Type B pancreatic cell (in vitro differentiated cells): ENCODE results near the gene CCSER2. TPM values are rescaled to one million over a fixed set of nuclear protein-coding genes. Genes with fewer than 3 reads are reported as not detected.

Experiments used
- DNase-seq: peaks from one replicate; pipeline ENCODE4 v3.0.0; 2021; ENCODE audit warnings: mixed read lengths; ENCODE audit not compliant: unreplicated experiment; ENCODE audit errors: extremely low spot score
- H3K27ac Mint-ChIP-seq: 2 replicates; pipeline ENCODE4 v1.8.0; 2021; ENCODE audit warnings: mild to moderate bottlenecking, mixed read lengths
- H3K27me3 Mint-ChIP-seq: 2 replicates; pipeline ENCODE4 v1.8.0; 2021; ENCODE audit warnings: mixed read lengths
- H3K36me3 Mint-ChIP-seq: 2 replicates; pipeline ENCODE4 v1.8.0; 2021; ENCODE audit warnings: mixed read lengths
- H3K4me1 Mint-ChIP-seq: one replicate; pipeline ENCODE4 v1.8.0; 2021; ENCODE audit warnings: mixed read lengths; ENCODE audit not compliant: unreplicated experiment
- H3K4me3 Mint-ChIP-seq: 2 replicates; pipeline ENCODE4 v1.8.0; 2021; ENCODE audit warnings: mild to moderate bottlenecking, mixed read lengths
- H3K9me3 Mint-ChIP-seq: 2 replicates; pipeline ENCODE4 v1.8.0; 2021; ENCODE audit warnings: mixed read lengths
- total RNA-seq: library from RNA; stranded (reverse); gene quantifications from 2 replicates; pipeline ENCODE4 v1.2.1, GENCODE V29; 2021; ENCODE audit warnings: low replicate concordance
- TF ChIP-seq, protein P1 (sequence below): fragments of 200-600 bp; sonication (generic); conservative IDR thresholded peaks from 2 replicates; pipeline ENCODE4 v1.5.0; 2021; ENCODE audit warnings: antibody characterized with exemption, mild to moderate bottlenecking

Gene CCSER2
- total RNA-seq, 1 donor from 2014 or later, result 43.9 TPM

DNA sequence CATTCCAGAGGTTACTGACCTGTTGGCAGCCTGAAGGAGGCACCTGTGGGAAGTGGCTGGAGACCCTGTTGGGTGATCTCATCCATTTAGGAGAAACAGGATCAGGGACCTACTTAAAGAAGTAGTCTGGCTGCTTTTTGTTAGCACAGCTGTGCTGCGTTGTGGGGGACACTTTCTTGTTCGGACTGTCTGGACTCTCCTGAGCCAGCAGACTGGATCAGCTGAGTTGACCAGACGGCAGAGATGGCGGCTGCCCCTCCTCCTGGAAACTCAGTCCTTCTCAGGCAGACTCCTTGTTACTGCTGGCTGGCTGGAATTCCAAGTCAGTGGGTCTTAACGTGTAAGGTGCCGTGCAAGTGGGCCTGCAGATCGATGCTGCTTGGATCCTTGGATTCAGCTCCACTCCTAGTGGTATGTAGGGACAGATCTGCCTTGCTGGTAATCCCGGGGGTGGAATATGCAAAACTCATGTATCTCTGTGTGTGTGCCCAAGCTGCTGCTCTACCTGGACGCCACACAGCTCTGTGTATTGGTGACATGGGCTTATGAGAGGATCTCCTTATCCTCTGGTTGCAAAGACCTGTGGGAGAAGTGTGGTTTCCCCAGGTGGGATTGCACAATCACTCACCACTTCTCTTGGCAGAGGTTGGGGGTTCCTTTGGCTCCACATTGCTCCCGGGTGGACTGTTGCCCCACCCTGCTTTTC lies 87.3 kb downstream of the CCSER2 start:
- peaks cover 6% of the 10 kb centered on the region for H3K4me1 Mint-ChIP-seq
- no peaks in the 10 kb centered on the region for H3K27me3 Mint-ChIP-seq
- peaks cover 40% of the 10 kb centered on the region for H3K9me3 Mint-ChIP-seq
- H3K36me3 Mint-ChIP-seq, result peaks cover 54% of the 10 kb centered on the region
- TF ChIP-seq, protein P1, sequence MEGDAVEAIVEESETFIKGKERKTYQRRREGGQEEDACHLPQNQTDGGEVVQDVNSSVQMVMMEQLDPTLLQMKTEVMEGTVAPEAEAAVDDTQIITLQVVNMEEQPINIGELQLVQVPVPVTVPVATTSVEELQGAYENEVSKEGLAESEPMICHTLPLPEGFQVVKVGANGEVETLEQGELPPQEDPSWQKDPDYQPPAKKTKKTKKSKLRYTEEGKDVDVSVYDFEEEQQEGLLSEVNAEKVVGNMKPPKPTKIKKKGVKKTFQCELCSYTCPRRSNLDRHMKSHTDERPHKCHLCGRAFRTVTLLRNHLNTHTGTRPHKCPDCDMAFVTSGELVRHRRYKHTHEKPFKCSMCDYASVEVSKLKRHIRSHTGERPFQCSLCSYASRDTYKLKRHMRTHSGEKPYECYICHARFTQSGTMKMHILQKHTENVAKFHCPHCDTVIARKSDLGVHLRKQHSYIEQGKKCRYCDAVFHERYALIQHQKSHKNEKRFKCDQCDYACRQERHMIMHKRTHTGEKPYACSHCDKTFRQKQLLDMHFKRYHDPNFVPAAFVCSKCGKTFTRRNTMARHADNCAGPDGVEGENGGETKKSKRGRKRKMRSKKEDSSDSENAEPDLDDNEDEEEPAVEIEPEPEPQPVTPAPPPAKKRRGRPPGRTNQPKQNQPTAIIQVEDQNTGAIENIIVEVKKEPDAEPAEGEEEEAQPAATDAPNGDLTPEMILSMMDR, result no peak
- H3K4me3 Mint-ChIP-seq, result no peak overlapping the region
- no peak overlapping the region for H3K27ac Mint-ChIP-seq
- DNase-seq, result no peak

DNA sequence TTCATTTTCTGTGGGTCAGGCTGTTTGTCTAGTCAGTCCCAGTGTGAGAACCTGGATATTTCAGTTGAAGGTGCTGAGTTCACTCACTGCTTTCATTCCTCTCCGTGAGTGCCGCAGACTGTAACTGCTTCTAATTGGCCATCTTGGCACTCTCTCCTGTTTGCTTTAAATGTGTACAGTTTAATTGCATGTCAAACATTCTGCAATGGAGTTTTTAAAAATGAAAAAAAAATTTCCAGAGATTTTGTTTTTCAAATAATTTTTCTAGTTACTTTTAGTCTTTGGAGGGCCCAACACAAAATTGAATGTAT lies 87.8 kb downstream of the CCSER2 start:
- peaks cover 54% of the 10 kb centered on the region for H3K36me3 Mint-ChIP-seq
- no peaks in the 10 kb centered on the region for H3K27me3 Mint-ChIP-seq
- H3K27ac Mint-ChIP-seq, result no peak overlapping the region
- H3K4me3 Mint-ChIP-seq, result no peak overlapping the region
- H3K9me3 Mint-ChIP-seq, result peaks cover 37% of the 10 kb centered on the region
- TF ChIP-seq, protein P1, result no peak
- peaks cover 6% of the 10 kb centered on the region for H3K4me1 Mint-ChIP-seq
- DNase-seq, result no peak

DNA sequence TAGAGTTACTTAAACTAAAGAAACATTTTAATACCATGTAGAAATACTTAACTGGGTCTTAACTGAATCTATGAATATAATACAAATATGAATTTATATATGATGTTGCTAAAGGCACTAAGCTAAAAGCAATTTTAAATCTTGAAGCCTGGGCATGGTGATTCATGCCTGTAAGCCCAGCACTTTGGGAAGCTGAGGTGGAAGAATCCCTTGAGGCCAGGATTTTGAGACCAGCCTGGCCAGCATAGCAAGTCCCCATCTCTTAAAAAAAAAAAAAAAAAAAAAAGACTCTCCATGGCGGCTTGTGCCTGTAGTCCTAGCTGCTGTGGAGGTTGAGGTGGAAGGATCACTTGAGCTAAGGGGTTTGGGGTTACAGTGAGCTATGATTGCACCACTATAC lies 95.3 kb downstream of the CCSER2 start:
- H3K27me3 Mint-ChIP-seq, result no peaks in the 10 kb centered on the region
- DNase-seq, result no peak
- H3K36me3 Mint-ChIP-seq, result peaks cover 43% of the 10 kb centered on the region
- H3K4me1 Mint-ChIP-seq, result peaks cover 11% of the 10 kb centered on the region
- TF ChIP-seq, protein P1, result no peak
- H3K4me3 Mint-ChIP-seq, result no peak overlapping the region
- no peak overlapping the region for H3K27ac Mint-ChIP-seq
- peaks cover 7% of the 10 kb centered on the region for H3K9me3 Mint-ChIP-seq

DNA sequence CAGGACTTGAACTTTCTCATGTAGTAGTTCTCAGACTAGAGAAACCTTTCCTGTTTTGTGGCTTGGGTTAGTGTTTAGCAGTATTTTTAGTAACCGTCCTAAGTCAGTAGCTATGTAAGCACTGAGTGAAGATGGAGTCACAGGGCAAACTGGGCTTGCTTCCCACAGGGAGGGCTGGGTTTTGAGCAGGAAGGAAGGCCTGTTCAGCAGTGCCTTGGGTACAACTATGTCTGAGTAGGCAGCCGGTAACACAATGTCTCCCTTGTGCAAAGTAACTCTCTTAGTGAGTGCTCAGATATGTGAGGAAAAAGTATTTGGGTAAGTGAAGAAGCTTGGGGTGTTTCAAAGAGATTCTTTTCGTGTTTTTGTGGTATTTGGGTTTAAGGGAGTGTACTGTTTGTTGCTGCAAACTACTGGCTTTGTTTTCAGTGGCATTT lies 96.4 kb downstream of the CCSER2 start:
- H3K27me3 Mint-ChIP-seq, result no peaks in the 10 kb centered on the region
- H3K36me3 Mint-ChIP-seq, result peaks cover 45% of the 10 kb centered on the region
- DNase-seq, result no peak
- peak overlapping the region; percentile 83 for H3K4me3 Mint-ChIP-seq
- peak overlapping the region; percentile 91 for H3K27ac Mint-ChIP-seq
- peaks cover 13% of the 10 kb centered on the region for H3K4me1 Mint-ChIP-seq
- TF ChIP-seq, protein P1, result no peak
- peaks cover 8% of the 10 kb centered on the region for H3K9me3 Mint-ChIP-seq

DNA sequence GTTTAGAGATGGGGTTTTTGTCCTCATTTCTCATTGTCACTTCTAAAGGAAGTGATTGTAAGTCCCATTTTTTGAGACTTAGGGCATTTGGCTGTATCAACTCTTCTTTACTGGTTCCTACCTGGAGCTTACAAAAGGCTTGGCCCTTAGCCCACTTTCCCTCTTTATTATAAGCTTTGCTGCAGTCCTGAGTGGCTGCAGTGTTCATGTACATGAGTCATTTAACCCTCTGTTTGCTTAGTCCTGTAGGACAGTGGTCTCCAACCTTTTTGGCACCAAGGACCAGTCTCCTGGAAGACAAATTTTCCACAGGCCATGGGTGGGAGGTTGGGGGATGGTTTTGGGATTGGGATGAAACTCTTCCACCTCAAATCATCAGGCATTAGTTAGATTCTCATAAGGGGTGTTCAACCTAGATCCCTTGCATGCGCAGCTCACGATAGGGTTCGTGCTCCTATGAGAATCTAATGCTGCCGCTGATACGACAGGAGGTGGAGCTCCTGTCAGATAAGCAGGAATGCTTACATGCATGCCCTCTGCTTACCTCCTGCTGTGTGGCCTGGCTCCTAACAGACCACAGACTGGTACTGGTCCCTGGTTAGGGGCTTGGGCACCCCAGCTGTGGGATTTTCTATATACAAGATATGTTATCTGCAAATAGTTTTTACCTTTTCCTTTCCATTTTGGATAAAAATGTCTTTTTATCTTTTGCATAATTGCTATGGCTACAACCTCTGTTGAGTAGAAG lies 99.7 kb downstream of the CCSER2 start:
- H3K9me3 Mint-ChIP-seq, result peaks cover 6% of the 10 kb centered on the region
- DNase-seq, result no peak
- peak overlapping the region; percentile 16 for H3K27ac Mint-ChIP-seq
- H3K4me3 Mint-ChIP-seq, result peak overlapping the region; percentile 70
- H3K27me3 Mint-ChIP-seq, result no peaks in the 10 kb centered on the region
- H3K4me1 Mint-ChIP-seq, result peaks cover 21% of the 10 kb centered on the region
- peaks cover 43% of the 10 kb centered on the region for H3K36me3 Mint-ChIP-seq
- TF ChIP-seq, protein P1, result no peak
